ENCODE data around the gene CALB2. TPM values are rescaled to one million over a fixed set of nuclear protein-coding genes. Genes with fewer than 3 reads are reported as not detected.

Gene CALB2
- total and polyA plus RNA-seq, 7 donors = 1.2 to 8.2 (median 5.2) TPM; not detected in 1

GRCh38 chr16:71368958-71369357 lies 10.4 kb downstream of the CALB2 start:
- intact Hi-C loops (cut with DNase I) = no loop called here
- no peak for DNase-seq
- H3K27me3 ChIP-seq = peaks cover 0 to 44% (median 0%) of the 10 kb centered on the region in 3 donors
- 47 to 74% methylated on average over 10 of the region's 10 CpGs for WGBS, 2 donors
- H3K9me3 ChIP-seq = no peaks in the 10 kb centered on the region
- no peaks in the 10 kb centered on the region for H3K4me1 ChIP-seq
- H3K36me3 ChIP-seq = no peaks in the 10 kb centered on the region
- H3K4me3 ChIP-seq = no peak overlapping the region
- no peak for TF ChIP-seq POLR2A (IDR thresholded peaks at IDR 0.05)
- no peak overlapping the region for H3K27ac ChIP-seq

- intact Hi-C loops (cut with DNase I) = no loop called here
- WGBS, 2 donors = 67 to 74% methylated on average over 11 of the region's 11 CpGs
Observed at GRCh38 chr16:71369494-71369893, 11.0 kb downstream of the CALB2 start.

GRCh38 chr16:71371237-71371636 lies 12.7 kb downstream of the CALB2 start:
- TF ChIP-seq POLR2A (IDR thresholded peaks at IDR 0.05) = no peak
- TF ChIP-seq CTCF (IDR thresholded peaks at IDR 0.05) = no peak
- TF ChIP-seq POLR2AphosphoS5 (IDR thresholded peaks at IDR 0.05) = no peak
- TF ChIP-seq EP300 (IDR thresholded peaks at IDR 0.05) = no peak

More at GRCh38 chr16:71369494-71369893, 11.0 kb downstream of the CALB2 start:
- no peak overlapping the region for H3K4me3 ChIP-seq
- H3K36me3 ChIP-seq = no peaks in the 10 kb centered on the region
- no peaks in the 10 kb centered on the region for H3K4me1 ChIP-seq
- H3K9me3 ChIP-seq = no peaks in the 10 kb centered on the region
- H3K27ac ChIP-seq = no peak overlapping the region
- DNase-seq = no peak
- no peak for TF ChIP-seq POLR2AphosphoS5 (IDR thresholded peaks at IDR 0.05)
- no peak for TF ChIP-seq EP300 (IDR thresholded peaks at IDR 0.05)
- no peak for TF ChIP-seq CTCF (IDR thresholded peaks at IDR 0.05)
- TF ChIP-seq POLR2A (IDR thresholded peaks at IDR 0.05) = no peak
- peaks cover 0 to 44% (median 0%) of the 10 kb centered on the region in 3 donors for H3K27me3 ChIP-seq

DNA sequence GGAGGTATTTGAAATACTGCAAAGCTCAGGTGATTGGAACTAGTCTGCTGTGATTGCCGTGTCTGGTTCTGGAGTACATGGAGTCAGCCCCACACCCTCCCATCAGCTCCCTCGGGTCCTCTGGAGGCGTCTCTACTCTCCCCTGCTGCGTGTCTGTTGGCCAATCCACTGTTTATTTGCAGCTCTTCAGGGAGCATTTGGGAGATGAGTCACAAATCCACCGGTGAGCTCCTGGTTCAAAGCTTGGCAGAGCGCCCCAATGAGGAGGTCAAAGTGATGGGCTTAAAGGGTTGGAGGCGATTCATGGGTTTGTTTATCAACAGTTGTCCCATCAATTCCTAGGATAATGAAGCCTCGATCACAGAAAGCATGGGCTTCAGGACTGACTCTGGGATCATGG lies 14.6 kb downstream of the CALB2 start:
- no peaks in the 10 kb centered on the region for H3K9me3 ChIP-seq
- H3K4me3 ChIP-seq = no peak overlapping the region
- 58 to 71% methylated on average over 8 of the region's 8 CpGs for WGBS, 2 donors
- no peaks in the 10 kb centered on the region for H3K4me1 ChIP-seq
- intact Hi-C loops (cut with DNase I) = no loop called here
- TF ChIP-seq EP300 (IDR thresholded peaks at IDR 0.05) = no peak
- TF ChIP-seq CTCF (IDR thresholded peaks at IDR 0.05) = no peak
- no peak for TF ChIP-seq POLR2AphosphoS5 (IDR thresholded peaks at IDR 0.05)
- no peak for TF ChIP-seq POLR2A (IDR thresholded peaks at IDR 0.05)
- DNase-seq = no peak
- no peak overlapping the region for H3K27ac ChIP-seq
- H3K27me3 ChIP-seq = peaks cover 0 to 35% (median 0%) of the 10 kb centered on the region in 3 donors
- H3K36me3 ChIP-seq = no peaks in the 10 kb centered on the region

More at GRCh38 chr16:71371237-71371636, 12.7 kb downstream of the CALB2 start:
- Histone ChIP-seq H3K27ac (no peak overlapping the region), H3K9me3 (no peaks in the 10 kb centered on the region), H3K27me3 (peaks cover 0 to 44% (median 0%) of the 10 kb centered on the region in 3 donors), H3K36me3 (no peaks in the 10 kb centered on the region), H3K4me1 (no peaks in the 10 kb centered on the region), H3K4me3 (no peak overlapping the region)
- 74 to 89% methylated on average over 2 of the region's 2 CpGs for WGBS, 2 donors
- intact Hi-C loops (cut with DNase I) = no loop called here
- no peak for DNase-seq

DNA sequence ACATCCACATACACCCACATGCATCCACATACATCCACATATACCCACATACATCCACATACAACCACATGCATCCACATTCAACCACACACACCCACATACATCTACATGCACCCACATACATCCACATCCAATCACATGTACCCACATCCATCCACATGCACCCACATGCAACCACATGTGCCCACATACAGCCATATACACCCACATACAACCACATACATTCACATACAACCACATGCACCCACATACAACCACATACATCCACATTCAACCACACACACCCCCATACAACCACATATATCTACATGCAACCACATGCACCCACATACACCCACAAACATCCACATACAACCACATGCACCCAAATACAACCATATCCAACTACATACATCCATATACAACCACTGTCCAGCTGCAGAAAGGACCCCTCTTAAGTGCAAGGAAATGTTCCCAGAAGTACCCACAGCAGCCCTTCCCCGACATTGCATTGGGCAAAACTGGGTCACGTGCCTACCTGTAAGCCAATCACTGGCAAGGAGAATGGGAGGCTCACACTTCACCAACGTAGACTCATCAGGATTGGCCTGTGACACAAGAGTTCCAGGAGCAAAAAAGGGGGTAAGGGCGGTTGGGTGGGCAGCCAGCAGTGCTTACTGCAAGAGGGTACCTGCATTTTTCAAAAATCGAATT lies 18.1 kb downstream of the CALB2 start:
- Histone ChIP-seq H3K36me3 (no peaks in the 10 kb centered on the region), H3K27ac (no peak overlapping the region), H3K4me3 (no peak overlapping the region), H3K4me1 (no peaks in the 10 kb centered on the region), H3K27me3 (peaks cover 0 to 26% (median 0%) of the 10 kb centered on the region in 3 donors), H3K9me3 (no peaks in the 10 kb centered on the region)
- TF ChIP-seq EP300 (IDR thresholded peaks at IDR 0.05) (no peak), CTCF (IDR thresholded peaks at IDR 0.05) (no peak), POLR2A (IDR thresholded peaks at IDR 0.05) (no peak), POLR2AphosphoS5 (IDR thresholded peaks at IDR 0.05) (no peak)
- intact Hi-C loops (cut with DNase I) = no loop called here
- 79 to 87% methylated on average over 5 of the region's 5 CpGs for WGBS, 2 donors
- DNase-seq = no peak

Measured in sigmoid colon (tissue), 7 donors.